Activated CD4-positive, alpha-beta memory T cell treated with anti-CD3 and anti-CD28 coated beads, Interleukin-2, amount 10 ng/mL, durations not matched to agents 7 days and 5 days (primary cell): ENCODE results near the gene C5AR2. TPM values are rescaled to one million over a fixed set of nuclear protein-coding genes. Genes with fewer than 3 reads are reported as not detected.
"Not testable (repeated sequence)": the region's sequence is repeated elsewhere in the genome, so short reads cannot be mapped to it uniquely, and the experiment has no call there.

Experiments
- CTCF ChIA-PET: fragments of 350-600 bp; sonication (Branson Sonifier 250); formaldehyde crosslinking; loops from one replicate; lab custom pipeline; 2021; ENCODE audit warnings: antibody characterized with exemption, inconsistent platforms; lab: Charles Lee
- POLR2A ChIA-PET: fragments of 350-600 bp; sonication (Branson Sonifier 250); formaldehyde crosslinking; loops from one replicate; lab custom pipeline; 2021; ENCODE audit warnings: antibody characterized with exemption; lab: Charles Lee
- DNase-seq: peaks from one replicate; pipeline ENCODE4 v3.0.0-alpha.2; 2020
- H3K27ac Mint-ChIP-seq: one replicate; pipeline ENCODE4 v1.8.0; 2021; ENCODE audit warnings: mild to moderate bottlenecking, mixed read lengths
- H3K27me3 Mint-ChIP-seq: one replicate; pipeline ENCODE4 v1.8.0; 2021; ENCODE audit warnings: mixed read lengths
- H3K36me3 Mint-ChIP-seq: one replicate; pipeline ENCODE4 v1.8.0; 2021; ENCODE audit warnings: low read depth, mixed read lengths
- H3K4me1 Mint-ChIP-seq: one replicate; pipeline ENCODE4 v1.8.0; 2021; ENCODE audit warnings: mixed read lengths
- H3K4me3 Mint-ChIP-seq: one replicate; pipeline ENCODE4 v1.8.0; 2021; ENCODE audit warnings: mild to moderate bottlenecking, mixed read lengths
- H3K9me3 Mint-ChIP-seq: one replicate; pipeline ENCODE4 v1.8.0; 2021; ENCODE audit warnings: mixed read lengths
- total RNA-seq, 2 experiments: library from RNA; stranded (reverse); gene quantifications; one replicate each; pipeline ENCODE4 v1.2.3, GENCODE V29; 2021

C5AR2 gene
- total RNA-seq, 2 experiments from 2014 or later, result 4.7 to 5.5 TPM

GRCh38 chr19:47331490-47331889 is 485 bp upstream of the C5AR2 start:
- no peak overlapping the region for H3K27ac Mint-ChIP-seq
- peaks cover 35% of the 10 kb centered on the region for H3K4me1 Mint-ChIP-seq
- peaks cover 2% of the 10 kb centered on the region for H3K9me3 Mint-ChIP-seq
- ChIA-PET CTCF (interaction anchor here (1.4 to 2.7 kb wide), 2 partner anchors 18 to 60 kb away, joined by 3 to 20 read pairs; partner anchors contain the start of gene DHX34), POLR2A (no interaction called here)
- H3K4me3 Mint-ChIP-seq, result no peak overlapping the region
- DNase-seq, result no peak
- H3K36me3 Mint-ChIP-seq, result peaks cover 2% of the 10 kb centered on the region
- peaks cover 4% of the 10 kb centered on the region for H3K27me3 Mint-ChIP-seq

GRCh38 chr19:47336765-47337718 is 5.1 kb downstream of the C5AR2 start:
- DNase-seq, result peak; percentile 63
- peak overlapping the region; percentile 49 for H3K4me3 Mint-ChIP-seq
- not testable (repeated sequence) for H3K9me3 Mint-ChIP-seq, H3K36me3 Mint-ChIP-seq, H3K27me3 Mint-ChIP-seq
- ChIA-PET CTCF (interaction anchor here (0.6 to 6.2 kb wide), 2 partner anchors 12 to 844 kb away, joined by 3 to 75 read pairs; partner anchors contain the start of gene DHX34), POLR2A (interaction anchor here (1.0 to 5.0 kb wide), 2 partner anchors 12 to 14 kb away, joined by 3 to 52 read pairs; partner anchors contain the start of gene DHX34)
- peaks cover 26% of the 10 kb centered on the region for H3K4me1 Mint-ChIP-seq
- peak overlapping the region; percentile 91 for H3K27ac Mint-ChIP-seq

GRCh38 chr19:47339196-47339880 is 7.4 kb downstream of the C5AR2 start:
- ChIA-PET CTCF (interaction anchor here (2.0 kb wide), 1 partner anchor 9 kb away, joined by 6 read pairs; the partner anchor contains the start of gene DHX34), POLR2A (no interaction called here)

GRCh38 chr19:47340477-47341208 is 8.7 kb downstream of the C5AR2 start:
- Mint-ChIP-seq H3K27me3 (peaks cover 3% of the 10 kb centered on the region), H3K9me3 (no peaks in the 10 kb centered on the region), H3K4me3 (no peak overlapping the region), H3K4me1 (peaks cover 16% of the 10 kb centered on the region), H3K36me3 (peaks cover 5% of the 10 kb centered on the region), H3K27ac (no peak overlapping the region)
- ChIA-PET POLR2A (no interaction called here), CTCF (interaction anchor here (2.0 kb wide), 1 partner anchor 8 kb away, joined by 6 read pairs; the partner anchor contains the start of gene DHX34)
- DNase-seq, result no peak

More at GRCh38 chr19:47339196-47339880, 7.4 kb downstream of the C5AR2 start:
- H3K9me3 Mint-ChIP-seq, result peaks cover 2% of the 10 kb centered on the region
- H3K27me3 Mint-ChIP-seq, result peaks cover 3% of the 10 kb centered on the region
- H3K4me3 Mint-ChIP-seq, result no peak overlapping the region
- H3K4me1 Mint-ChIP-seq, result peaks cover 25% of the 10 kb centered on the region
- H3K27ac Mint-ChIP-seq, result no peak overlapping the region
- H3K36me3 Mint-ChIP-seq, result peaks cover 7% of the 10 kb centered on the region
- no peak for DNase-seq

- no peak overlapping the region for H3K27ac Mint-ChIP-seq
- peaks cover 5% of the 10 kb centered on the region for H3K36me3 Mint-ChIP-seq
- ChIA-PET POLR2A (no interaction called here), CTCF (interaction anchor here (0.9 kb wide), 1 partner anchor 55 kb away, joined by 3 read pairs; no protein-coding TSS in a partner anchor)
- peaks cover 3% of the 10 kb centered on the region for H3K27me3 Mint-ChIP-seq
- no peak overlapping the region for H3K4me3 Mint-ChIP-seq
- no peak for DNase-seq
- H3K4me1 Mint-ChIP-seq, result peaks cover 6% of the 10 kb centered on the region
- H3K9me3 Mint-ChIP-seq, result no peaks in the 10 kb centered on the region
These were observed 9.8 kb downstream of the C5AR2 start for GRCh38 chr19:47341734-47342133.

- peaks cover 3% of the 10 kb centered on the region for H3K27me3 Mint-ChIP-seq
- H3K4me1 Mint-ChIP-seq, result peaks cover under 1% of the 10 kb centered on the region
- ChIA-PET POLR2A (interaction anchor here (0.5 kb wide), 1 partner anchor 15 kb away, joined by 3 read pairs; no protein-coding TSS in a partner anchor), CTCF (no interaction called here)
- peaks cover 5% of the 10 kb centered on the region for H3K36me3 Mint-ChIP-seq
- no peak for DNase-seq
- no peak overlapping the region for H3K4me3 Mint-ChIP-seq
- H3K9me3 Mint-ChIP-seq, result no peaks in the 10 kb centered on the region
- H3K27ac Mint-ChIP-seq, result no peak overlapping the region
These were observed 11.3 kb downstream of the C5AR2 start for GRCh38 chr19:47343194-47343802.

- Mint-ChIP-seq H3K27ac (no peak overlapping the region), H3K4me1 (peaks cover 10% of the 10 kb centered on the region), H3K27me3 (peaks cover 3% of the 10 kb centered on the region), H3K36me3 (peaks cover 10% of the 10 kb centered on the region), H3K4me3 (no peak overlapping the region), H3K9me3 (no peaks in the 10 kb centered on the region)
- CTCF ChIA-PET, result interaction anchor here (1.7 kb wide), 1 partner anchor 10 kb away, joined by 5 read pairs; no protein-coding TSS in a partner anchor
- POLR2A ChIA-PET, result no interaction called here
- no peak for DNase-seq
These were observed 12.4 kb downstream of the C5AR2 start for GRCh38 chr19:47344425-47344824.

- H3K27ac Mint-ChIP-seq, DNase-seq, H3K4me3 Mint-ChIP-seq, H3K9me3 Mint-ChIP-seq, POLR2A ChIA-PET, H3K27me3 Mint-ChIP-seq: not testable (repeated sequence)
- Mint-ChIP-seq H3K36me3 (peaks cover 13% of the 10 kb centered on the region), H3K4me1 (peaks cover 22% of the 10 kb centered on the region)
- CTCF ChIA-PET, result interaction anchor here (0.6 to 1.0 kb wide), 2 partner anchors 10 to 28 kb away, joined by 3 to 4 read pairs; no protein-coding TSS in a partner anchor
These were observed 14.0 kb downstream of the C5AR2 start for GRCh38 chr19:47346024-47346423.

- no peaks in the 10 kb centered on the region for H3K27me3 Mint-ChIP-seq
- CTCF ChIA-PET, result interaction anchor here (0.5 to 3.7 kb wide), 50 partner anchors 8 to 581 kb away, joined by 3 to 75 read pairs (median 4); partner anchors contain the start of genes C5AR1, C5AR2, INAFM1 and KPTN
- peak within 1 kb of the TSS; percentile 98 for H3K4me3 Mint-ChIP-seq
- POLR2A ChIA-PET, result interaction anchor here (0.5 to 2.8 kb wide), 9 partner anchors 10 to 252 kb away, joined by 3 to 52 read pairs (median 4); partner anchors contain the start of genes INAFM1 and ZC3H4
- peaks cover 31% of the 10 kb centered on the region for H3K4me1 Mint-ChIP-seq
- peaks cover 32% of the 10 kb centered on the region for H3K36me3 Mint-ChIP-seq
- peak; percentile 99 for DNase-seq
- H3K9me3 Mint-ChIP-seq, result no peaks in the 10 kb centered on the region
- peak within 1 kb of the TSS; percentile 77 for H3K27ac Mint-ChIP-seq
These were observed 17.1 kb downstream of the C5AR2 start, which contains the start of gene DHX34 for GRCh38 chr19:47348819-47349795. TSS of gene DHX34 (plus strand) at chr19:47349315. CDS start at chr19:47353031, 3,716 bp downstream.

- ChIA-PET CTCF (interaction anchor here (0.8 to 3.7 kb wide), 10 partner anchors 8 to 77 kb away, joined by 3 to 75 read pairs (median 8); partner anchors contain the start of gene C5AR2), POLR2A (interaction anchor here (0.8 to 2.8 kb wide), 4 partner anchors 14 to 78 kb away, joined by 3 to 52 read pairs (median 4); no protein-coding TSS in a partner anchor)
- no peak for DNase-seq
- Mint-ChIP-seq H3K9me3 (no peaks in the 10 kb centered on the region), H3K36me3 (peaks cover 44% of the 10 kb centered on the region), H3K27me3 (no peaks in the 10 kb centered on the region), H3K4me3 (peak overlapping the region; percentile 47), H3K4me1 (peaks cover 31% of the 10 kb centered on the region), H3K27ac (peak overlapping the region; percentile 21)
These were observed 18.7 kb downstream of the C5AR2 start for GRCh38 chr19:47350630-47351029.
